Progenitor cell of endocrine pancreas (in vitro differentiated cells): ENCODE results near the gene RGPD3. TPM values are rescaled to one million over a fixed set of nuclear protein-coding genes. Genes with fewer than 3 reads are reported as not detected.
A peak's percentile ranks its signal among the peaks of the same experiment; 100 is the strongest.
"Not testable (repeated sequence)": the region's sequence is repeated elsewhere in the genome, so short reads cannot be mapped to it uniquely, and the experiment has no call there.

ENCODE experiments used
- DNase-seq: peaks from one replicate; pipeline ENCODE4 v3.0.0; 2021; ENCODE audit warnings: low spot score; ENCODE audit not compliant: unreplicated experiment
- H3K27ac Mint-ChIP-seq: 2 replicates; pipeline ENCODE4 v1.8.0; 2021; ENCODE audit warnings: mild to moderate bottlenecking, moderate library complexity, mixed read lengths
- H3K27me3 Mint-ChIP-seq: 2 replicates; pipeline ENCODE4 v1.8.0; 2021; ENCODE audit warnings: mixed read lengths
- H3K36me3 Mint-ChIP-seq: 2 replicates; pipeline ENCODE4 v1.8.0; 2022; ENCODE audit warnings: mixed read lengths; ENCODE audit not compliant: insufficient read depth
- H3K4me1 Mint-ChIP-seq: 2 replicates; pipeline ENCODE4 v1.8.0; 2021; ENCODE audit warnings: low read depth, mixed read lengths
- H3K4me3 Mint-ChIP-seq: 2 replicates; pipeline ENCODE4 v1.8.0; 2021; ENCODE audit warnings: low read depth, mild to moderate bottlenecking, moderate library complexity, mixed read lengths
- H3K9me3 Mint-ChIP-seq: 2 replicates; pipeline ENCODE4 v1.8.0; 2021; ENCODE audit warnings: low read depth, mixed read lengths
- CTCF ChIP-seq: fragments of 200-600 bp; sonication (generic); IDR thresholded peaks from one replicate; pipeline ENCODE4 v1.5.0; 2021; ENCODE audit warnings: antibody characterized with exemption, mild to moderate bottlenecking; ENCODE audit not compliant: unreplicated experiment
- total RNA-seq: library from RNA; stranded (reverse); gene quantifications from 2 replicates; pipeline ENCODE4 v1.2.1, GENCODE V29; 2021

The RGPD3 gene
- total RNA-seq, 1 donor from 2014 or later, result 0.07 TPM

- H3K4me3 Mint-ChIP-seq, H3K36me3 Mint-ChIP-seq, H3K4me1 Mint-ChIP-seq, DNase-seq, H3K9me3 Mint-ChIP-seq, H3K27me3 Mint-ChIP-seq, H3K27ac Mint-ChIP-seq: not testable (repeated sequence)
Measured at GRCh38 chr2:106479563-106479962, 11.3 kb upstream of the RGPD3 start.

GRCh38 chr2:106477647-106478046 lies 9.4 kb upstream of the RGPD3 start:
- not testable (repeated sequence) for DNase-seq, H3K9me3 Mint-ChIP-seq, H3K27ac Mint-ChIP-seq, H3K4me1 Mint-ChIP-seq, H3K36me3 Mint-ChIP-seq, H3K27me3 Mint-ChIP-seq, H3K4me3 Mint-ChIP-seq

- peak; percentile 41 for TF ChIP-seq CTCF
- not testable (repeated sequence) for H3K4me3 Mint-ChIP-seq, H3K27ac Mint-ChIP-seq, H3K27me3 Mint-ChIP-seq, H3K9me3 Mint-ChIP-seq, DNase-seq, H3K36me3 Mint-ChIP-seq, H3K4me1 Mint-ChIP-seq
Measured at GRCh38 chr2:106470658-106471057, 2.4 kb upstream of the RGPD3 start.

DNA sequence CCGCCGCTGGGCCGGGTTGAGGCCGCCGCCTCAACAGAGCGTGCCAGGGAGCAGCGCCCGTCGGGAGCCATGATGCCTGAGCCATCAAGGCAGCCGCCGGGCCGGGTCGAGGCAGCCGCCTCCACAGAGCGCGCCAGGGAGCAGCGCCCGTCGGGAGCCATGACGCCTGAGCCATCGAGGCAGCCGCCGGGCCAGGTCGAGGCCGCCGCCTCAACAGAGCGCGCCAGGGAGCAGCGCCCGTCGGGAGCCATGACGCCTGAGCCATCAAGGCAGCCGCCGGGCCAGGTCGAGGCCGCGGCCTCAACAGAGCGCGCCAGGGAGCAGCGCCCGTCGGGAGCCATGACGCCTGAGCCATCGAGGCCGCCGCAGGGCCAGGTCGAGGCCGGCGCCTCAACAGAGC lies 697 bp downstream of the RGPD3 start:
- H3K4me1 Mint-ChIP-seq, H3K36me3 Mint-ChIP-seq, H3K27me3 Mint-ChIP-seq, H3K9me3 Mint-ChIP-seq, DNase-seq, H3K4me3 Mint-ChIP-seq, H3K27ac Mint-ChIP-seq: not testable (repeated sequence)

DNA sequence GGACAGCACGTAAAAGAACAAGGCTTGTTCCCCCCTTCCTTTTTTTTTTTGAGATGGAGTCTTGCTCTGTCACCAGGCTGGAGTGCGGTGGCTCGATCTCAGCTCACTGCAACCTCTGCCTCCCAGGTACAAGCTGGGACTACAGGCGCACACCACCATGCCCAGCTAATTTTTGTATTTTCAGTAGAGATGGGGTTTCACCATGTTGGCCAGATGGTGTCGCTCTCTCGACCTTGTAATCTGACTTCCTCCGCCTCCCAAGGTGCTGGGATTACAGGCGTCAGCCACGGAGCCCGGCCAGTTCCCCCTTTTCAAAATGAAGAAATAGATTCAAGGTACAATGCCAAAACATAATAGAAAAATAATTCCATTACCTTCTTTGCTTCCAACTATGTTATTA lies 6.3 kb downstream of the RGPD3 start:
- TF ChIP-seq CTCF, result peak; percentile 41
- not testable (repeated sequence) for H3K36me3 Mint-ChIP-seq, H3K4me1 Mint-ChIP-seq, H3K4me3 Mint-ChIP-seq, H3K27ac Mint-ChIP-seq, H3K9me3 Mint-ChIP-seq, H3K27me3 Mint-ChIP-seq, DNase-seq

- not testable (repeated sequence) for DNase-seq, H3K36me3 Mint-ChIP-seq, H3K27me3 Mint-ChIP-seq, H3K4me3 Mint-ChIP-seq, H3K27ac Mint-ChIP-seq, H3K9me3 Mint-ChIP-seq, H3K4me1 Mint-ChIP-seq
Measured at GRCh38 chr2:106390680-106391079, 77.5 kb downstream of the RGPD3 start.

- H3K36me3 Mint-ChIP-seq, H3K4me1 Mint-ChIP-seq, H3K27ac Mint-ChIP-seq, DNase-seq, H3K9me3 Mint-ChIP-seq, H3K4me3 Mint-ChIP-seq, H3K27me3 Mint-ChIP-seq: not testable (repeated sequence)
Measured at GRCh38 chr2:106388814-106389410, 79.3 kb downstream of the RGPD3 start.

DNA sequence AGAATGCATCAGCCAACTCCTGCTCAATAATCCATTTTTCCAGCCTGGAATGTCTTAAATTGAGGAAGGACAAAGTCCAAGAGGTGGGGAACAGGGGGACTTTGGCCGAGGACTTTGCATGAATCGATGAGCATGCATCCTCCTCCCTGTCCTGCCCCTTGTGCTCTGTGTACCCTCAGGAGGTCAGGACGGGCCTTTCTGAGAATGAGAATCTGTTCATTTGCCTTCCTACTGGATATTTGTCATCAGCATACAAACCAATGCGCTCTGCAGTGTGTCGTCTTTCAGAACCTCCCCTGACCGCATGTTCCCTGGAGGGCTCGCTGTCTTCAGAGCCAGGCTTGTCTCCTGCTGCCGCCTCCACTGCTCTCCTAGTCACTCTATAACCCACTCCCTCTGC lies 83.7 kb downstream of the RGPD3 start:
- not testable (repeated sequence) for DNase-seq, H3K27ac Mint-ChIP-seq, H3K9me3 Mint-ChIP-seq, H3K4me3 Mint-ChIP-seq, H3K27me3 Mint-ChIP-seq, H3K36me3 Mint-ChIP-seq
- peaks cover 14% of the 10 kb centered on the region for H3K4me1 Mint-ChIP-seq

DNA sequence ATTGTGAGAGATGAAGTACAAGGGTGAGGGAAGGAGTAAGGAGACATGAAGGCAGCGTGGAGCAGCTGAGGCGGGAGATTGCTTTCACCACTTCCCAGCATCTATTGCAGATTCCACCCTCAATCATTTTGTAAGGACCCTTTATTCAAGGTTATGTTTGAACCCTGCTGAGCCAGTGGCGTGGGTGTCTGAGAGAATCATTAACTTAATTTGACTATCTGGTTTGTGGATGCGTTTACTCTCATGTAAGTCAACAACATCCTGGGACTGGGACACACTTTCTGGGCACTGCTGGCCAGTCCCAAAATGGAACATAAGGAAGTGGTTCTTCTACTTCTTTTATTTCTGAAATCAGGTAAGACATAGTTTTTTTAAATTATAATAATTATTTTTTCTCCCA lies 86.3 kb downstream of the RGPD3 start:
- H3K4me3 Mint-ChIP-seq, H3K27me3 Mint-ChIP-seq, H3K36me3 Mint-ChIP-seq, H3K27ac Mint-ChIP-seq, H3K4me1 Mint-ChIP-seq, H3K9me3 Mint-ChIP-seq, DNase-seq: not testable (repeated sequence)

DNA sequence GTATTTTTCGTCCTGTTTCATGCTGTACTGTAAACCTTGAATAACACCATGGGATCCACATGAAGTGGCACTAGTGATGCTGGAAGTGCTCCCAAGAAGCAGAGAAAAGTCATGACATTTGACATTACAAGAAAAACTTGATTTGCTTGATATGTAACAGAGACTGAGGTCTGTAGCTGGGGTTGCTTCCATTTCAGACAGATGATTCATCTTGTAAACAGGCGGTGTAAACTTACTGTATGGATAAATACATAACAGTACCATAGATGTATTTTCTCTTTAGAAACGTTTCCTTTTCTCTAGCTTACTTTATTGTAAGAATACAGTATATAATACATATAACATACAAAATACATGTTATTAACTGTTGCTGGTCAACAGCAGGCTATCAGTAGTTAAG lies 88.6 kb downstream of the RGPD3 start:
- H3K27me3 Mint-ChIP-seq, H3K9me3 Mint-ChIP-seq, H3K27ac Mint-ChIP-seq, H3K4me3 Mint-ChIP-seq, H3K36me3 Mint-ChIP-seq, DNase-seq, H3K4me1 Mint-ChIP-seq: not testable (repeated sequence)

DNA sequence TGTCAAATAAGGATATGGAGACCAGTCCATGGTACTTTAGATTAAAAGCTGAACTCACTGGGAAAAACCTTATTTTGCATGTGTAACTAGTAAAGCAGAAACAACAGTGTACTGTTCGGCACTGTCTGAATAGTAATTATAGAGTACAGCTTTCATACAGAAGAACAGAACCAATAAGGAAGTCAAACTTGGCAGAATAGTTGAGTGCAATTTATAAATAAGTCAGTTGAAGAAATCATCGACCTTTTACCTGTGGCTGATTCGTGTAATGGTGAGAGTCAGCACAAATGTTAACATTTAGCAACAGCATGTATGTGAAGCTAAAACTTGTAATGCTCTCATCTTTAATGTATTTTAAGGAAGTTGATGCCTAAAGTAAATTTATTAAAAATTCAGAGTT lies 99.0 kb downstream of the RGPD3 start:
- H3K4me3 Mint-ChIP-seq, H3K27me3 Mint-ChIP-seq, H3K4me1 Mint-ChIP-seq: not testable (repeated sequence)

More for the DNA sequence above, 99.0 kb downstream of the RGPD3 start:
- not testable (repeated sequence) for H3K9me3 Mint-ChIP-seq, H3K36me3 Mint-ChIP-seq, H3K27ac Mint-ChIP-seq, DNase-seq
